Hepatocyte (in vitro differentiated cells): Measurements from ENCODE around the gene TBC1D5.

Experiments
- CTCF ChIP-seq: fragments of 200-600 bp; sonication (generic); IDR thresholded peaks from 2 replicates; pipeline ENCODE4 v1.5.1; 2016; ENCODE audit warnings: antibody characterized with exemption, mild to moderate bottlenecking; ENCODE audit not compliant: poor library complexity
- EZH2 ChIP-seq: fragments of 200-600 bp; sonication (generic); IDR thresholded peaks from 2 replicates; pipeline ENCODE4 v1.6.1; 2016; ENCODE audit warnings: antibody characterized with exemption, mild to moderate bottlenecking, borderline replicate concordance
- EZH2phosphoT487 ChIP-seq: fragments of 200-600 bp; sonication (generic); IDR thresholded peaks from one replicate; pipeline ENCODE4 v1.6.1; 2018; ENCODE audit warnings: antibody characterized with exemption, mild to moderate bottlenecking, low read depth, moderate library complexity; ENCODE audit not compliant: unreplicated experiment, severe bottlenecking

GRCh38 chr3:17238023-17238422 lies 504.4 kb downstream of the TBC1D5 start:
- TF ChIP-seq CTCF (no peak), EZH2phosphoT487 (no peak), EZH2 (no peak)
